ENCODE results near the gene PROM2.
"Not testable (repeated sequence)": the region's sequence is repeated elsewhere in the genome, so short reads cannot be mapped to it uniquely, and the experiment has no call there.

Gene PROM2

GRCh38 chr2:95238131-95238530 is 36.1 kb upstream of the PROM2 start:
- peaks cover 8% of the 10 kb centered on the region; the same call in 1 of the 2 replicates for H3K9me3 ChIP-seq (ENCODE audit: insufficient read depth, low read length)
- H2AFZ ChIP-seq (ENCODE audit: low read depth, low read length, severe bottlenecking), result no peak overlapping the region
- H3K9me2 ChIP-seq (replicated peaks; ENCODE audit: insufficient read depth, low read length), result no peaks in the 10 kb centered on the region
- H3K4me3 ChIP-seq (ENCODE audit: insufficient read depth, low read length, poor library complexity, severe bottlenecking), result no peak overlapping the region
- no peaks in the 10 kb centered on the region for H3K79me2 ChIP-seq (ENCODE audit: insufficient read depth, low read length)
- H3K9ac ChIP-seq (ENCODE audit: low read length), result no peak overlapping the region
- H3F3A ChIP-seq (ENCODE audit: insufficient read depth), result no peaks in the 10 kb centered on the region
- no peak overlapping the region for H3K27ac ChIP-seq (ENCODE audit: low read depth, low read length)
- no peaks in the 10 kb centered on the region for H3K27me3 ChIP-seq (ENCODE audit: low read length)
- no peaks in the 10 kb centered on the region for H4K20me1 ChIP-seq (ENCODE audit: low read depth, low read length)
- no peak for TF ChIP-seq EZH2phosphoT487 (conservative IDR thresholded peaks at IDR 0.05; ENCODE audit: low read length)
- TF ChIP-seq CTCF (IDR thresholded peaks at IDR 0.05; ENCODE audit: insufficient read depth, low read length, poor library complexity, severe bottlenecking), result no peak
- no peak overlapping the region for H3K4me2 ChIP-seq (ENCODE audit: low read depth, low read length, poor library complexity, severe bottlenecking)
- H3K36me3 ChIP-seq (ENCODE audit: low read length), result no peaks in the 10 kb centered on the region

GRCh38 chr2:95240091-95240490 is 34.2 kb upstream of the PROM2 start:
- Histone ChIP-seq H3K9me2 (replicated peaks; ENCODE audit: insufficient read depth, low read length) (no peaks in the 10 kb centered on the region), H3K4me2 (ENCODE audit: low read depth, low read length, poor library complexity, severe bottlenecking) (no peak overlapping the region), H3K4me3 (ENCODE audit: insufficient read depth, low read length, poor library complexity, severe bottlenecking) (no peak overlapping the region), H3F3A (ENCODE audit: insufficient read depth) (no peaks in the 10 kb centered on the region), H2AFZ (ENCODE audit: low read depth, low read length, severe bottlenecking) (no peak overlapping the region), H4K20me1 (ENCODE audit: low read depth, low read length) (no peaks in the 10 kb centered on the region), H3K27ac (ENCODE audit: low read depth, low read length) (no peak overlapping the region), H3K79me2 (ENCODE audit: insufficient read depth, low read length) (no peaks in the 10 kb centered on the region), H3K27me3 (ENCODE audit: low read length) (no peaks in the 10 kb centered on the region), H3K36me3 (ENCODE audit: low read length) (no peaks in the 10 kb centered on the region), H3K9ac (ENCODE audit: low read length) (no peak overlapping the region), H3K9me3 (ENCODE audit: insufficient read depth, low read length) (peaks cover 8% of the 10 kb centered on the region; the same call in 1 of the 2 replicates)
- no peak for TF ChIP-seq EZH2phosphoT487 (conservative IDR thresholded peaks at IDR 0.05; ENCODE audit: low read length)
- TF ChIP-seq CTCF (IDR thresholded peaks at IDR 0.05; ENCODE audit: insufficient read depth, low read length, poor library complexity, severe bottlenecking), result no peak

- Histone ChIP-seq H3K4me2 (ENCODE audit: low read depth, low read length, poor library complexity, severe bottlenecking) (no peak overlapping the region), H3K9me2 (replicated peaks; ENCODE audit: insufficient read depth, low read length) (no peaks in the 10 kb centered on the region), H4K20me1 (ENCODE audit: low read depth, low read length) (no peaks in the 10 kb centered on the region), H3K27ac (ENCODE audit: low read depth, low read length) (no peak overlapping the region), H3K4me3 (ENCODE audit: insufficient read depth, low read length, poor library complexity, severe bottlenecking) (no peak overlapping the region), H3K9ac (ENCODE audit: low read length) (no peak overlapping the region), H3F3A (ENCODE audit: insufficient read depth) (no peaks in the 10 kb centered on the region), H3K36me3 (ENCODE audit: low read length) (no peaks in the 10 kb centered on the region), H3K9me3 (ENCODE audit: insufficient read depth, low read length) (peaks cover 8% of the 10 kb centered on the region; the same call in 1 of the 2 replicates), H3K79me2 (ENCODE audit: insufficient read depth, low read length) (no peaks in the 10 kb centered on the region), H3K27me3 (ENCODE audit: low read length) (no peaks in the 10 kb centered on the region), H2AFZ (ENCODE audit: low read depth, low read length, severe bottlenecking) (no peak overlapping the region)
- no peak for TF ChIP-seq EZH2phosphoT487 (conservative IDR thresholded peaks at IDR 0.05; ENCODE audit: low read length)
- no peak for TF ChIP-seq CTCF (IDR thresholded peaks at IDR 0.05; ENCODE audit: insufficient read depth, low read length, poor library complexity, severe bottlenecking)
Measured at GRCh38 chr2:95240556-95240955, 33.7 kb upstream of the PROM2 start.

- not testable (repeated sequence) for H2AFZ ChIP-seq (ENCODE audit: low read depth, low read length, severe bottlenecking); H4K20me1 ChIP-seq (ENCODE audit: low read depth, low read length); H3K9me2 ChIP-seq (replicated peaks; ENCODE audit: insufficient read depth, low read length); H3K36me3 ChIP-seq (ENCODE audit: low read length); H3K27me3 ChIP-seq (ENCODE audit: low read length); H3K79me2 ChIP-seq (ENCODE audit: insufficient read depth, low read length); H3K27ac ChIP-seq (ENCODE audit: low read depth, low read length); H3K4me2 ChIP-seq (ENCODE audit: low read depth, low read length, poor library complexity, severe bottlenecking); H3F3A ChIP-seq (ENCODE audit: insufficient read depth); H3K9me3 ChIP-seq (ENCODE audit: insufficient read depth, low read length); H3K4me3 ChIP-seq (ENCODE audit: insufficient read depth, low read length, poor library complexity, severe bottlenecking); H3K9ac ChIP-seq (ENCODE audit: low read length)
Measured at GRCh38 chr2:95242084-95242483, 32.2 kb upstream of the PROM2 start.

Data from SU-DHL-6 (cell line).